GM20000 (cell line): ENCODE measurements around the gene PRKN.
"Not testable (repeated sequence)": the region's sequence is repeated elsewhere in the genome, so short reads cannot be mapped to it uniquely, and the experiment has no call there.

ENCODE experiments used
- DNase-seq: peaks from one replicate; pipeline ENCODE4 v3.0.0; 2012; ENCODE audit warnings: low spot score
- TF ChIP-seq, protein P1 (sequence below): IDR thresholded peaks from 2 replicates; pipeline ENCODE4 v1.5.1; 2012; ENCODE audit warnings: mild to moderate bottlenecking, control low read depth; ENCODE audit errors: extremely low read depth, missing control alignments

Gene PRKN

DNA sequence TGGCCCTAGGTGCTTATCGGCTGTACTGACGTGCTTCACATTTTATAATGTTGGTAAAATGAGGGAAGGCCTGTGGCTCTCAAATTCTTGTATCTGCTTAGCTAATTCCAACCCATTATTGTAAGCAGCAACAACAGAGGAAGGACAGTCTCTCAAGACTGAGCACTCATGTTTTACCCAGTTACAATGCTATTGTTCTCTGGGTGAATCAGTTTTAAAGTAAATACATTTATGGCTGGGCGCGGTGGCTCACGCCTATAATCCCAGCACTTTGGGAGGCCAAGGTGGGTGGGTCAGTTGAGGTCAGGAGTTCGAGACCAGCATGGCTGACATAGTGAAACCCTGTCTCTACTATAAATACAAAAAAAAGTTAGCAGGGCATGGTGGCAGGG lies 194.6 kb downstream of the PRKN start:
- TF ChIP-seq, protein P1, sequence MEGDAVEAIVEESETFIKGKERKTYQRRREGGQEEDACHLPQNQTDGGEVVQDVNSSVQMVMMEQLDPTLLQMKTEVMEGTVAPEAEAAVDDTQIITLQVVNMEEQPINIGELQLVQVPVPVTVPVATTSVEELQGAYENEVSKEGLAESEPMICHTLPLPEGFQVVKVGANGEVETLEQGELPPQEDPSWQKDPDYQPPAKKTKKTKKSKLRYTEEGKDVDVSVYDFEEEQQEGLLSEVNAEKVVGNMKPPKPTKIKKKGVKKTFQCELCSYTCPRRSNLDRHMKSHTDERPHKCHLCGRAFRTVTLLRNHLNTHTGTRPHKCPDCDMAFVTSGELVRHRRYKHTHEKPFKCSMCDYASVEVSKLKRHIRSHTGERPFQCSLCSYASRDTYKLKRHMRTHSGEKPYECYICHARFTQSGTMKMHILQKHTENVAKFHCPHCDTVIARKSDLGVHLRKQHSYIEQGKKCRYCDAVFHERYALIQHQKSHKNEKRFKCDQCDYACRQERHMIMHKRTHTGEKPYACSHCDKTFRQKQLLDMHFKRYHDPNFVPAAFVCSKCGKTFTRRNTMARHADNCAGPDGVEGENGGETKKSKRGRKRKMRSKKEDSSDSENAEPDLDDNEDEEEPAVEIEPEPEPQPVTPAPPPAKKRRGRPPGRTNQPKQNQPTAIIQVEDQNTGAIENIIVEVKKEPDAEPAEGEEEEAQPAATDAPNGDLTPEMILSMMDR: no peak
- DNase-seq: no peak

DNA sequence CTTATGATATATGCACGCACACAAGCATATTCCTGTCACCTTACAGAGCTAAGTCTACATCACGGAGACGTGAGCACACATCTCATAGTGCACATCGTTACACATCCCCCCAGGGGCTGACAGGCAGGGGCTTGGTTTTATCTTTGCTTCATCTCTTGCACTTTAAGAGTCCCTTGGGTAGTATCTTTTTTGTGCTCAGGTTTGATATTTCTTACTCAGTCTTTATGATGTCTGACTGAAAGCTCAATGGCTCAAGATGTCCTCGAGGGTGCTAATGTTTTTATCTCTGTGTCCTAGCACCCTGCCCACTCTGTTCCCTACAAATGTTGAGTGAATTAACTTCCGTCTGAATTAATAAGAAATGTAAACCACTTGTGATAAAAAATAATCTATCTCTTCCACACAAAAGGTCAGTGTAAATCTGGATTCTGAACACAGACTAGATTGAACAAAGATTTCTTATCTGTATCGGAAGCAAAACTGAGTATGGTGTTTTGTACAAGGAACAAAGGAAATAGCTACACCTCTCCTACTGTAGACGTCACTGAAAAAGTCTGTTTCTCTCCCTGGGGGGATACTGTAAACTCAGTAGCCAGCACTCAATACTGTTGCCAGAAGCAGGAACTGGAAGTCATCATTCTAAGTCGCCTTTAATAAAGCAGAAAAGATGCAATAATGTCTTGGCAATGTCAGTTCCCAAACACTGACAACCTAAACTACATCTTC lies 195.1 kb downstream of the PRKN start:
- TF ChIP-seq, protein P1: no peak
- no peak for DNase-seq

DNA sequence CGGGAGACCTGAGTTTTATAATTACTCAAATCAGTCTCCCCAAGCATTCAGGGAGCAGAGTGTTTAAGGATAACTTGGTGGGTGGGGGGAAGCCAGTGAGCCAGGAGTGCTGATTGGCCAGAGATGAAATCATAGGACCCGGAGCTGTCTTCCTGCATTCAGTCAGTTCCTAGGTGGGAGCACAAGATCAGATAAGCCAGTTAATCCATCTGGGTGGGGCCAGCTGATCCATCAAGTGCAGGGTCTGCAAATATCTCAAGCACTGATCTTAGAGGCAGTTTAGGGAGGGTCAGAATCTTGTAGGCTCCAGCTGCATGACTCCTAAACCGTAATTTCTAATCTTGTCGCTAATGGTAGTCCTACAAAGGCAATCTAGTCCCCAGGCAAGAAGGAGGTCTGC lies 196.2 kb downstream of the PRKN start:
- not testable (repeated sequence) for DNase-seq

DNA sequence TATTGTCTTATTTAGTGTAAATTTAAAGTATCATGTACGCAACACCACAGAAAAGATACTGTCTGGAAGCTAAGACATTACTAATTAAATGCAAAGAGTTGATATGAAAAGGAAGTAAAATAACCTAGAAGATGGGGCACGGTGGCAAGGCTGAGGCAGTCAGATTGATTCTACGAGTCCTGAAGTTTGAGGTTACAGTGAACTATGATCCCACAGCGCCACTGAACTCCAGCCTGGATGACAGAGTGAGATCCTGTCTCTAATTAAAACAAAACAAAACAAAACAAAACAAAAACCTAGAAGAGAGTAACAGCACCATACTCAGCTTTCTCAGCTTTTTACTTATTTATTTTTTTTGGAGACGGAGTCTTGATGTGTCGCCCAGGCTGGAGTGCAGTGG lies 199.0 kb downstream of the PRKN start:
- TF ChIP-seq, protein P1: no peak
- DNase-seq: no peak

DNA sequence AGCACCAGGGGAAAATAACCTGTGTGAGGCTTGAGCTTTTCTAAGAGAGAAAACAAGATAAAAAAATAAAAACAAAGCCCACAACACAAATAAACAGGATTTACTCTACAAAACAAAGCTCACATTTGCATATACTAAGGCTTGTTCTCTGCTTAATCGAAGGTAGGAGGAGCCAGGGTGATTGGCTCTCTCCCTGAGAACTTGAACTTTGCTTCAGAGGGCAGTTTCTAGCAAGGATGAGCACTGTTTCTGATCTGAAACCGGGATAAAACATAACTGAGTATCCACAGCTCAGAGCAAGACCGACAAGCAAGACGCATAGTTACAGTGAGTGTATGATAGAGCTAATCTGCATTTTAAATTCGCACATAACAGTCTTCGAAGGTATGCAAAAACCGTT lies 200.6 kb downstream of the PRKN start:
- DNase-seq: no peak
- TF ChIP-seq, protein P1: no peak

DNA sequence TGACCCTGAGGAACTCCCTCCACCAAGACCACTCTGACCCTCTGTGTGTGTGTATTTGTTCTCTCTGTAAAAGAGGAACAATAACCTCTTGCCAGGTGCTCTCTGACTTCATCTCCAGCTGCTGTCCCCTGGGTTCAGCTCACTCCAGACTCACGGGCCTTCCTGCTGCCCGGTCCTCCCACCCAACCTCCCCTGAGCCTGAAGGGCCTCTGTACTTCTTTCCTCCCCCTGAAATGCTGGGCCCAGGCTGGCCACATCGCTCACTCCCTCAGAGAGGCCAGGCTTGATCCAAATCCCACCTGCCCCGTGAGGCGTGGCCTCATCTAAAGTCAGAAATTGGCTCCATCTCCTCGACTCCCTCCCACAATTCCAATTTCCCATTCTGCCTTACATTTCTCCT lies 202.4 kb downstream of the PRKN start:
- no peak for DNase-seq
- TF ChIP-seq, protein P1: no peak

DNA sequence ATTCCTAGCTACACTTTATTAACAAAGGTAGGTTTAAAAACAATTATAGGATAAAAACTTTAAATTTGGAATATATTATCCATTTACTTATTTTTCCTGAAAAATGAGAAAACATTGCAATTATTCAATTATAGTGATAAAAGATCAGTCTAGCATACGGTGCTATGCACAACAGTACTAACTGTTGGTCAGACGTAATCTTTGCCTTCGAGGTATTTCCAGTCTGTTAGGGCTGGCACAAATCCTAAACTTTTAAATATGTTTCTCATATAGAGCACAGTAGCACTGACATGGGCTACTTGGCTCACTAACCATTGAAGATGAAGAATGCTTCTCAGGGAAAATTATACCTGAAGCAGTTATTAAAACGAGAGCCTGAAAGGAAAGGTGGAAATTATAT lies 214.8 kb downstream of the PRKN start:
- DNase-seq: no peak
- TF ChIP-seq, protein P1: no peak

DNA sequence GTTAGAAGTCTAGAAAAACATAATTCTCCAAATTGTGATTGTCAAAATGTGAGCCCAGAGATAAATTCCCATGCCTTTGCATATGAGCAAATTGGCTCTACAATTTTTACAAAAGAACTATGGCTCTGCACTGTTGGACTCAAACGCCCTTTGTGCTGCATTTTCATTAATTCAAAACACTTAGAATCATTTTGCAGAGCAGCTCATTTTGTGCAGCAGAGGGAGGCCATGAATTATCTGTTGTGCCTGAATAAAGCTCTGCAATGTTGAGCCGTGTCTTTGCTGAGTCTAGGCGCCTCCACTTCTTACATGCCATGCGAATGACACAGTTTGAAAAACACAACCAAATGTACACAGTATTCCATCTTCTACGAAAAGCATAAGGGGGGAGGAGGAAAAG lies 230.2 kb downstream of the PRKN start:
- TF ChIP-seq, protein P1: no peak
- DNase-seq: no peak
